ENCODE data around the gene CSTA. TPM values are rescaled to one million over a fixed set of nuclear protein-coding genes. Genes with fewer than 3 reads are reported as not detected.

CSTA gene
- total RNA-seq, 1 donor from 2014 or later, result not detected

DNA sequence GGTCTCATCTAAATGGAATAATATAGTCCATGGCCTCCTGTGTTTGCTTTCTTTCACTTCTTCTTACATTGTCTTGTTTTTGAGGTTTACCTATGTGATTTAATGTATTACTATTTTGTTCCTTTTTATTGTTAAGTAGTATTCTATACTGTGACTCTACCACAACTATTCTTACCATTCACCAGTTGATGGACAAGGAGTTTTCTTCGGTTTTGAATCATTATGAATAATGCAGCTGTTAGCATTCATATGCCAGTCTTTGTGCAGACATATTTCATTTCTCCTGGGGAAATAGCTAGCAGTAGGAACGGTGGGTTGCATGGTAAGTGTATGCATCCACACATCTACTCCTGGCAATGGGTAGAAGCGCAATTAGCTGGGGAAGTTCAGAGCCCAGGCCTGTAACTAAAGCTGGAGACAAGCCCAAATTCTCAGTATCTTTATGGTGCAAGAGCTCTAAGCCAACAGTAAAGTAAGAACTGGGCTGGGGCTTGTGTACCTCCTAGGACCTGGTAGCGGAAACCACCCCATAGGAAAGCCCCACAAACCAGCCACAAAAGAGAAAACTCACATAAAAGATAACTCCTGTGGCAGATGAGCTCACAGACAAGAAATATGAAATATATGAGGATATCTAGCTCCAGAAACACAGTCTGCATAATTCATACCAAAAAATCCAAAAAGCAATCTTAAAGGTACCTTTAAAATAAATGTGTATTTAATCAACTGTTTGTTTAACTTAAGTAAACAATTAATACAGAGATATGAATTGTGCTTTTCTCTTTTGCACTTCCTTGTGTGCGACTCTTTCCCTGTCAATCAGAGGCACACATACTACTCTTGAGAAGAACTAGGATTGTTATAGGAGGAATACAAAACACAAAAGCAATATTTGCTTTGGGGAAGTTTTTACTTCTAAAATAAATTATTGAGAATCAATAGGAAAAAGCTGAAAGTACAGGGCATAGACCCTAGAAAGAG is 2.7 kb upstream of the CSTA start:
- DNase-seq, result no peak

DNA sequence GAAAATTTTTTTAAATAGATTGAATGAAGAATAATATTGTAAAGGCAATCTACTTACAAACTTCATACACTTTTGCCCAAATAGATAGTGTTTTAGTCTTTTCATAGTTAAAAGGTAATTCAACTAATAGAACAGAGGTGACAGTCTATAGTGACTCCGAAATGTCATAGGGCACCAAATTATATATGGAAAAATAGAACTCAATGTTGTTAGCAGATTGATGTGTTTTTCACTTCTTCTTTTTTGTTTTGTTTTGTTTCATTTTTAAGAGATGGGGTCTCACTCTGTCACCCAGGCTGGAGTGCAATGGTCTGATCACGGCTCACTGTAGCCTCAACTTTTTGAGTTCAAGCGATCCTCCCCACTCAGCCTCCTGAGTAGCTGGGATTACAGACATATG is 721 bp downstream of the CSTA start:
- no peak for DNase-seq

DNA sequence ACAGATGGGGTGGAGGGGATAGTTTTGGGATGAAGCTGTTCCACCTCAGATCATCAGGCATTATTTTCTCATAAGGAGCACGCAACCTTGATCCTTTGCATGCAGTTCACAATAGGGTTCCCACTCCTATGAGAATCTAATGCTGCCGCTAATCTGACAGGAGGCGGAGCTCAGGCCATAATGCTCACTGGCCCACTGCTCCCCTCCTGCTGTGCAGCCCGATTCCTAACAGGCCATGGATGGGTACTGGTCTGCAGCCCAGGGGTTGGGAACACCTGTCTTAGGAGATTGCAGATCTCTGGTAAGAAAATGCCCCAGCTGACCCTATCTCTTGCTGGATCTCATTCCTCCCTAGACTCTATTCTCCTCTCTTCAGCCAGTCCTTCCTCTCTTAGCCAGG is 6.8 kb downstream of the CSTA start:
- DNase-seq, result no peak

DNA sequence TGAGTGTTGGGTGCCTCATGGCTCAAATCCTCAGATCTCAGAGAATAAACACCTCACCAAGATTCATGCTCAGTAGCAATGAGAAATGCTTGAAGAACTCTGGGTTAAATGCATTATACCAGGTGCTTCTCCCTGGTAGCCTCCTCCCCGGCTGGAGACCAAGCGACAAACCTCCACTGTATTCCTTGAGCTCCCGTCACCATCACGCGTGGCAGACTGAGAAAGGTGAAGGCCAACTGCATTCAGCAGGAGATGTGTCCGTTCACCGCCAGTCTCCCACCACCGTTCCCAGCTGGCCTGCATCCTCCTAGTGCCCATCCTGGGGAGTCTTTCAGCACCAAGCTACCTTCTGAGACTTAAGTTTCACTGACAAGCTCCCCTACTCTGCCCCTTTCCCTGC is 7.5 kb downstream of the CSTA start:
- DNase-seq, result no peak

DNA sequence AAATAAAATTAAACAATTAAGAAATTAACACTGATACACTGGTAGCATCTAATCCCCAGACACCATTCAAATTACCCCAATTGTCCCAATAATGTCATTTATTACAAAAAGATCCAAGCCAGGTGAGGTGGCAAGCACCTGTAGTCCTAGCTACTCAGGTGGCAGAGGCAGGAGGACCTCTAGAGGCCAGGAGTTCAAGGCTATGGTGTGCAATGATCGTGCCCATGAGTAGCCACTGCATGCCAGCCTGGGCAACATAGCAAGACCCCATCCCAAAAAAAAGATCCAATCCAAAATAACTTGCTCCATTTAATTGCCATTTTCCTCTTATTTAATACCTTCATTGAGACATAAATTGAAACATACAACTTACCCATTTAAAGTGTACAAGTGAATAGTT is 17.8 kb downstream of the CSTA start:
- DNase-seq, result no peak

DNA sequence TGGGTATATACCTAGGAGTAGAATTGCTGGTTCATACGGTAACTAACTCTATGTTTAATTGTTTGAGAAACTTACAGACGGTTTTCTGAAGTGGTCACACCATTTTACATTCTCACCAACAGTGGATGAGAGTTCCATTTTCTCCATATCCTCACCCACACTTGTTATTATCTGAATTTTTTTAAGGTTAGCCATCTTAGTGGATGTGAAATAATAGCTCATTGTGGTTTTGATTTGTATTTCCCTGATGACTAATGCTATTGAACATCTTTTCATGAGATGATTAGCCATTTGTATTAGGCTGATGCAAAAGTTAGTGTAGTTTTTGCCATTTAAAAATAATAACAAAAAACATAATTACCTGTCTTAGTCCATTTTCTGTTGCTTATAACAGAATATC is 18.6 kb downstream of the CSTA start:
- DNase-seq, result no peak

DNA sequence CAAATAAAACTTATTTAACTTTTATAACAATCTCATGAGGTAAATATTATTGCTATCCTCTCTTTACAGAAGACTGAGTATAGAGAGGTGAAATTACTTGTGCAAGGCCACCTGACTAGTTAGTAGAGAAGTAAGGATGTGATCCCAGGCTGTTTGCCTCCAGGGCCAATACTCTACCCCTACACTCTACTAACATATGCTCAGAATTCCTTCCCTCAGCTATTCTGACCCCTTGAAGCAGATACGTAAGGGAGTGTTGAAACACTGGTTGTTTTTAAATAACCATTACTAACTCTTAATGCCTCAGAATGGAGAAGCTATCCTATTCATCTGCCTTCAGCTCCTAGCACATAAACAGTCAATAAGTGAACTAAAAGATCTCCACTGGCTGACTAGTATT is 24.1 kb downstream of the CSTA start:
- no peak for DNase-seq

DNA sequence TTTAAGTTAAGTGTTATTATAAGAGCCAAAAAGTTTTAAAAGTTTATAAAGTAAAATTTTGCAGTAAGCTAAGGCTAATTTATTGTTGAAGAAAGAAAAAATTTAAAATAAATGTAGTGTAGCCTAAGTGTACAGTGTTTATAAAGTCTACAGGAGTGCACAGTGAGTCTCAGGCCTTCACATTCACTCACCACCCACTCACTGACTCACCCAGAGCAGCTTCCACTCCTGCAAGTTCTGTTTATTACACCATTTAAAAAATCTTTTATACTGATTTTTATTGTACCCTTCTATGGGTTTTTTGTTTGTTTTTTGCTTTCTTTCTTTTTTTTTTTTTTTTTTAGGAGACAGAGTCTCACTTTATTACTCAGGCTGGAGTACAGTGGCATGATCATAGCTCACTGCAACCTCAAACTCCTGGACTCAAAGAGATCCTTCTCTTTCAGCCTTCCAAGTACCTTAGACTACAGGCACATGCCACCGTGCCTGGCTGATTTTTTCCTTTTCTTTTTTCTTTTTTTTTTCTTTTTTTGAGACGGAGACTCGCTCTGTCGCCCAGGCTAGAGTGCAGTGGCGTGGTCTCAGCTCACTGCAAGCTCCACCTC is 25.9 kb downstream of the CSTA start:
- no peak for DNase-seq

DNA sequence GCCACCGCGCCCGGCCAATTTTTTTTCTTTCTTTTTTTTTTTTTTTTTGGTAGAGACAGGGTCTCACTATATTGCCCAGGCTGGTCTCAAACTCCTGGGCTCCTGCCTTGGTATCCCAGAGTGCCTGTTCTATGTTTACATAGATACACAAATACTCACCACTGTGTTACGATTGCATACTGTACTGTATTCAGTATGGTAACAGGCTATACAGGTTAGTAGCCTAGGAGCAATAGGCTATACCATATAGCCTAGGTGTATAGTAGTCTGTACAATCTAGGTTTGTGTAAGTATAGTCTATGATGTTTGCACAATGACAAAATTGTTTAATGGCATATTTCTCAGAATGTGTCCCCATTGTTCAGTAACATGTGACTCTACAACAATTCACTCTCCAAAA is 26.6 kb downstream of the CSTA start:
- no peak for DNase-seq

DNA sequence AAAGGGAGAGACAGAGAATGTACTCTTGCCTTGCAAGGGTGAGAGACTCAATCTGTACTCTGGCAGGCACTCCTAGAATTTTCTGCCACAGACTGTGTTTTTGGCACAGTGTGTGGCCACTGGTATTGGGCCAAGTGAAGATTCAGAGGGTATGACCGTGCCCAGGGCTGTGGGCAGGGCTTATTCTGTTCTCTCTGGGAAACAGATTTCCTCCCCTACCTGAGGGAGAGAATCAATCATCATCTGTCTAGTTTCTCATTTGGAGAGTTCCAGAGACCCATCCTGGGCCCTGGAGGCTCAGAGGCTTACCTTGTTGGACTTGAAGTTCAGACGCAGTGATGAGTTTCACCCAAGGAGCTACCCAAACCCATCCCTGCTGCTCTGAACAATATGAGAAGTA is 28.2 kb downstream of the CSTA start:
- DNase-seq, result no peak

DNA sequence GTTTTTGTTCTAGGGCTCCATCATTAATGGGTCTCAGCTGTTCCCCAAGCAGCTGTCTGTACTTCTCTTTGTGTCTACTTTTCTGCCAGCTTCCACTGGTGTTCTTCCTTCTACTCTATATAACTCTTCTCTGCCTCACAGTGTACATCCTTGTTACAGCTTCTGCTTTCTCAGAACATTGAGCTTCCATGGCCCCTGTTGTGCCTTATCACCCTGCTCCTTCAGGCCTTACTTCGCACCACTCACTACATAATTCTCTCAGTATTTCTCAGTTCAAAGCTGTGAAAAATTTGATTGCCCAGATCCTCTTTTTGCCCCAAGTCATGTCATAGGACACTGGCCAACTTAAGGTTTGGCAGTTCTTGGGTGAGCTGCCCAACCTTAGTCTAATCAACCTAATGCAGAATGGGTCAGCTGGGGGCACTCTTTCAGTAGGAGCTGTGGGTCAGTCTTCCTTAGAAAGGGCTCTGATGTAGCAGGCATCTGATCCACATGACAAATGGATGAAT is 28.9 kb downstream of the CSTA start:
- DNase-seq, result no peak

DNA sequence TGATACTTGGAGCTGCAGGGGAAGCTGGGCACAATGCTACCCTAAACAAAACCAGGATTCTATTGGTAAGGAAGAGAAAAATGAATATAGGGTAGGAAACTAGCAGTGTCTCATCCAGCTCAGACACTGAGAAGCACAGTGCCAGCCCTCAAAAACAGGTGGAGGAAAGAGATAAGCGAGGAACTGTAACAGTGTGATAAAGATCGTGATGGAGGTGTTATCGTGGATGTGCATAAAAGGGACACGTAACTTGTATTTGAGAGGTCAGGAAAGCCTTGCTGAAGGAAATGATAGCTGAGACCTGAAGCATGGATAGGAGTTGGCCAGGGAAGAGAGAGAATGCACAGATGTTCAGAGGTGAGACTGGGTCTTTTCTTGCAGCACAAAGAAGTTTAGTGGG is 30.6 kb downstream of the CSTA start:
- DNase-seq, result no peak

DNA sequence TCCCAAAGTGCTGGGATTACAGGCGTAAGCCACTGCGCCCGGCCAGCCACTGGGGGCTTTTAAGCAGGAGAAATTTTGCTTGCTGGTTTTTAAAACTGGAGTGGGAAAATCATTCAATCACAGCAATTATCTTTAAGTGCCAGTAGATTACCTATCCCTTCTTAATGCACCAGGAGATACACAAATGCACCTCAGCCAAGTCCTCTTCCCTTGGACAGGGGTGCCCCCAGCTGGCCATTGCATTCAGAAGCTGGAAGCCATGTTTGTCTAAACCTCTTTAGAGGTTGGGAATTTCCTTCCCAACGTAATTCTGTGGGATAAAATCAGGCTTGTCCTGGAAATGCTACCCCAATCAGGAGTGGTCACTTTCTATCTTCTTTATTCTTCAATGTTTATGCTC is 31.4 kb downstream of the CSTA start:
- DNase-seq, result peak; percentile 33

DNA sequence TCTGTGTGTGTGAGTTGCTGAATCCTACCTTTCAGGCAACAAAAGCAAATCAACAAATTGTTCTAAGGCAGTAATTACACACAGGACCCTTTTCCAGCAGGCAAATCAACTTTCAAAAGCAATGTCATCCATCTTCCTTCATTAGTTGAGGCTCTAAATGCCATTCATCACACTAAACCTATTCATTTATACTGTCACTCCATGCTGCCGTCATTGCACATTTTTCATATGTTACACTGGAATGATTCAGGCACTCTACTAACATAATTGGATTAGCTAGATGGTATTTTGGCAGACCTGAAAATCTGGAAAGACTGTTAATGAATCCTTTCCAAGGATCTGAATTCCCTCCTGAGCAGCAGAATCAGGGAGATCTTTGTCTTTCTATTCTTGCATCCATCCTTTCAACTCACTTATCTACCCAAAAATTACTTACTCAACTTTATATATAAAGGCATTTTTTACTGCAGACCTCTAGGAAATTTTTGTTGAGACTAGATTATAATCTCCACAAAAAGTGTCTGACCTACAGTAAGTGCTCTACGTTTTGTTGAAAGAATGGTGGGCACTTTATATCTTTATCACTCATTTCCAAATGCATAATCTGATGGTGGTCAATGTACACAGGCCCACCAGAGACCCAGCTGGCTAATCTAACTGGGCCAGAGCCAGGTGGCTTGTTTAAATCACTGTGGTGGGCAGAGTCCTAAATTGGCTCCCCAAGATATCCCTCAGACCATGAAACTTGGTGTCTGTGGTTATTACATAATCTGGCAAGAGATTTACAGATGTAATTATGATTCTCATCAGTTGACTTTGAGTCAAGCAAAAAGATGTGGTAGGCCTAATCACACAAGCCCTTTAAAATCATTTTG is 33.0 kb downstream of the CSTA start:
- no peak for DNase-seq

DNA sequence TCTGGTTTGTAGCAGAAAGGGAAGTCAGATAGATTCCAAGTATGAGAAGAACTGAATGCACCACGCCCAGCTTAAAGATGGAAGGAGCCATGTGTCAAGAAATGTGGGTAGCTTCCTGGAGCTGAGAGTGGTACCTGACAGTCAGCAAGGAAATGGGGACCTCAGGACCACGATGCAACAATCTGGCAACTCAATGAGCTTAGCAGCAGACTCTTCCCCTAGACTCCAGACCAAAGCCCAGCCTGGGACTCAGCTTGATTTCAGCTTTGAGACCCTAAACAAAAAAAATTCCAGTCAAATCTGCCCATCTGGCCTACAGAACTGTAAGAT is 33.6 kb downstream of the CSTA start:
- no peak for DNase-seq

DNA sequence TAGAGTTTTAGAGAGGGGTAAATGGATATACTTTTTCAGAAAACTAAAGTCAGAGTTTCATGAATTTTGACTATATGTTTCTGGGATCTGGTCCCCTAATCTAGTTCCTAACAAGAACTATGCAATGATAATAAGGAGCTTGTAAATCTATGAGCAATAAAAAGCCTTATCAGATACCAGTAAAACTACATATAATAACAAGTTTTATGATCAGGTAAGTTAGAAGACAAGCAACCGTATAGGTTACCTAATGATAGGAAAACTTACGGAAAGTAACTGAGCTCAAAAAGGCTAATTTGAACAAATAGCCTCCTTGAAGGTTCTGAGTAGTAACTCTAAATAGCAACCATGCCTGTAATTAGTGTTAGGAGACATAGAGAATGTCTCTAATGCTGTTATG is 37.0 kb downstream of the CSTA start:
- no peak for DNase-seq

DNA sequence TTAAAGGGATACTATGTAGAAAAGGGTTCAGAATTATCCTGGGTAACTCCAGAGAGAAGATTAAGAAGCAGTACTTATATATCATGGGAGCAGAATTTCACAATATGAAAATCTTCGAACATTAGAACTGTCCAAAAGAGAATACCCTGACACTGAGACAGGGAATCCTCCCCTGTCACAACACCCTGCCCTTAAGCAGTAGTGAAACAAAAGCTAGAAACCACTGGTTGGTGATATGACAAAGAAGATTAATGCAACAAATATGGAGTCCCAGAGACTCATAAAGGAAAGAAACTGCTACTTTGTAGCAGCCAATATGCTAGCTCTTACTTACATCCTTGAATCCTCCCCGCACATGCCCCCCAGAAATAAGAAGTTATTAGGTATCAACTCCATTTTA is 39.4 kb downstream of the CSTA start:
- DNase-seq, result no peak

DNA sequence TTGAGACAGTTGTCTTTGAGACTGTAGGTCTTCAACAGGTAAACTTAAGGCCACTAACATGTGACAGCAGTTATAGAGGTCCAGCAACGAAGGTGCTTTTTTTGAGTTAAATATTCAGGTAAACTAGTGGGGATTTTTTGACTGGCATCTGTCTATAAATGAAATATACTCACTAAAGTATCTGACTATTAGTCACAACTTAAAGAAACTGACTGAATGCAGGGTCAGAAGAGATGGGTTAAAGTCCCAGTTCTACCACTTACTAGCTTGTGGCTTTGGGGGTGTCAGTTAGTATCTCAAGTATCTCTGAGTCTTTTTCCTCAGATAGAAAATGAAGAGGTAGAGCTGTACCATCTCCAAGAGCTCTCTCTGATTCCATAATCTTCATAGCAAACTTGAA is 40.0 kb downstream of the CSTA start:
- no peak for DNase-seq

DNA sequence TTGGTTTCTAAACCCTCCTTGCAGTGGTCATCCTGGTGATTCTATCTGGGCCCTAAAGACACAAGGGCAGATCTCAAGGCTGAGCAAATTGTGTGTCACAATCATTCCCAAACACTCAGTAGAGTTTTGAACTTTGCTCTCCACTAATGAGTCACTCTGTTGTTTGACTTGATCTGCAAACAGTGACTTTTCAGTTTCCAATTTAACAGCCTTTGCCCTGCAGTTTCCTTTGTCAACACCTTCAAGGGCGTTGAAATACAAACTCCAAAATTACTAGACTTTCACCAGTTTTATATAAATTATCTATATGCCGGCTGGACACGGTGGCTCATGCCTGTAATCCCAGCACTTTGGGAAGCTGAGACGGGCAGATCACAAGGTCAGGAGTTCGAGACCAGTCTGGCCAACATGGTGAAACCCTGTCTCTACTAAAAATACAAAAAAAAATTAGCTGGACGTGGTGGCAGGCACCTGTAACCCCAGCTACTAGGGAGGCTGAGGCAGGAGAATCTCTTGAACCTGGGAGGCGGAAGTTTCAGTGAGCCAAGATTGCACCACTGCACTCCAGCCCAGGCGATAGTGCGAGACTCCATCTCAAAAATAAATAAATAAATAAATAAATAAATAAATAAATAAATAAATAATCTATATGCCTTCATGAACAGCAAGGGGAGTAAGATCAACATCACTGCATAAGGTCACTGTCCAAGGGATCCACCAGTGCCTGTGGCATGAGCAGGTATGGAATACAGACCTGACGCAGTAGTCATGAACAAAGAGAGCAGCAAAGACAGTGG is 40.7 kb downstream of the CSTA start:
- peak; percentile 24 for DNase-seq

DNA sequence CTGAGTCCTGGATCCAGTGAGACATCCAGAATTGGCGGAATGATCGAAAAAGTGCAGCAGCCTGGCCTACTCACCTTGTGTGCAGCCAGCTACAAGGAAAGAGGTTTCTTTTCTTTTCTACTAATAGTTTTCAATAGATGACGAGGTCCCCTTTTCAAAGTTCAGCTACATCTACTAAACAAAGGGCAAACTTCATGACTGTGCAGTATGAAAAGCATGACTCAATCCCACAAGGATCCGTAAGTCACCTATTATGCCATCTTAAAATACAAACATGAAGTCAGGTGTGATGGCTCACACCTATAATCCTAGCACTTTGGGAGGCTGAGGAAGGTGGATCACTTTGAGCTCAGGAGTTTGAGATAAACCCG is 41.3 kb downstream of the CSTA start:
- no peak for DNase-seq

DNA sequence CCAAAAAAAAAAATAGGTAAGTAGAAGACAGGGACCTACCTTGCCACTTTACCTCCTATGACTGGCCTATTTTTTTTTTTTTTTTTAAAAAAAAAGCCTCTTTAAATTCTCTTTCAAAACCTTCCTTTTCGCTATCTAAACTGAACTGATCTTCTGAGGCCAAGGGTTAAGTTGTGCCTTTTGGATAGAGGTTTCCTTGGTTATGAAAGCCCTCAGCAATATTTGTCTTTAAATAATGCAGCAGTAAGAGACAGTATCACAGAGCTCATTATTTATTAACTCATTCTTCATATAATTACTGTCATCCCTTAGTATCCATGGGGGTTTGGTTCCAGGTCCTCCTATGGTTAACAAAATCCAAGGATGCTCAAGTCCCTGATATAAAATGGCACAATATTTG is 49.0 kb downstream of the CSTA start:
- no peak for DNase-seq

DNA sequence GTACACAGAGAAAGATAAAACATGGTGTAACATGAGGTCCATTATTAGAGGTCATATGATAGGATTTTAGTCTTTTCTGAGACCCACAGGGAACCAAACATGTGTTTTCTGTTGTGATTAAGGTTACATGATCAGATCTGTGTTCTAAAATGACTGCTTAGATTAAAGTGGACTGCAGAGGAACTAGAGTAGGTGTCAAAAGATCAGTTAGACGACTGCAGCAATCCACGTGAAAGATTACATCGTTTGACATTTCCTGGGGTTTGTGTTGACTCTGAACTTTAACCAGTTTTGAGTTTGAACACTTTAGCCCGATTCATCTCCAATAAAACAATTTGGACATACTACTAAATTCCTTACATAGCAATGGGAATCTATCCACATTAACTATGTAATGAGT is 52.9 kb downstream of the CSTA start:
- DNase-seq, result no peak

Data from dermis blood vessel endothelial cell (primary cell).